ENCODE data around the gene CEACAM16. TPM values are rescaled to one million over a fixed set of nuclear protein-coding genes. Genes with fewer than 3 reads are reported as not detected.

CEACAM16 gene
- polyA plus RNA-seq, 1 donor (not counting 4 experiments of a cell fraction or from before 2014, with no cell fraction given), result not detected

DNA sequence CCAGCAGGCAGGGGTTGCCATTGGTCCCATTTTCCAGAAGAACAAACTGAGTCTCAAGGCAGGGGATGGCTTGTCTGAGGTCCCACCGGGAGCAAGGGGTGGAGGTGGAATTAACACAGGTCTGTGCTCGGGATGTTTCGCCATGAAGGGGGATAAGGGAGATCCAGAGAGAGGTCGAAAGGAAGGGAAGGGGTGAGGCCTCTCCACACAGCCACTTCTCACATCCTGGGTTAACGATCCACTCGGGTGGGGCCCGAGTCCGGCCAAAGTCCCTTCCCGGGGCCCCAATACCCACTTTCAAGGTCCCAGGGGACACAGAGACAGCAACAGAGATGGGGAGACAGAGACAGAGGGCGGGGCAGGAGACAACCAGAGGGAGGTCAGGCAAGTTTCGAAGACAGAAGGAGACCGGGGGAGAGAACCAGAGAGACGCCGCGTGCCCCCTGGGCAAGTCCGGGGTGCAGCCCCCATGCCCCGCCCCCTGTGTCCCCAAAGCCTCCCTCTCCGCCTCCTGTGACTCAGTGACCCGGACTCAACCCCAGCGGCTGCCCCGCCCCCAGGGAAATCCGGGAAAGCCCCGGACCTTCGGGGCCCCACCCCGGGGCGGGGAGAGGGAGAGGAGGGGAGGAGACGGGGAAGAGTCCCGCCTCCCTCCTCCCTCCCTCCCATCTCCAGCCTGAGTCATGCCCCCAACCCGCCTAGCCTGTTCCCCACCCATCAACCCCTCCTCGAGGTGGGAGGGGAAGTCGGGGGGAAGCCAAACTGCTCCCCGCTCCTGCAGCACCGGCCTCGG, 48.2 kb downstream of the CEACAM16 start:
- TF ChIP-seq EZH2 (IDR thresholded peaks at IDR 0.05; ENCODE audit: low read length), result no peak
- dilution Hi-C loops (cut with MboI; ENCODE audit: extremely low pct_ligation_motif_present, low sequenced_read_pairs), result no loop called here
- H3K9me3 ChIP-seq (ENCODE audit: control insufficient read depth, low read depth, low read length), result no peaks in the 10 kb centered on the region
- peak; percentile 96 for FAIRE-seq
- no peaks in the 10 kb centered on the region for H3K27me3 ChIP-seq (ENCODE audit: control insufficient read depth, extremely low read depth, insufficient read depth, low read length)
- H3K79me2 ChIP-seq (ENCODE audit: control insufficient read depth, insufficient read depth, low read length), result peaks cover 13% of the 10 kb centered on the region
- peak overlapping the region; percentile 96 for H3K9ac ChIP-seq (ENCODE audit: control insufficient read depth, extremely low read depth, insufficient read depth, low read length)
- peak overlapping the region; percentile 99 for H3K4me2 ChIP-seq (ENCODE audit: control insufficient read depth, extremely low read depth, insufficient read depth, low read depth, low read length)
- peak; percentile 91 for DNase-seq (ENCODE audit: low read depth, low spot score)
- H2AFZ ChIP-seq (ENCODE audit: control insufficient read depth, low read length), result no peak overlapping the region
- H3K4me3 ChIP-seq (ENCODE audit: control insufficient read depth in 2 of 3, extremely low read depth in 1 of 3, insufficient read depth in 2 of 3, low read depth in 1 of 3, low read length in 3 of 3), result peak overlapping the region; percentile 35 to 87 (median 81)
- peak overlapping the region; percentile 99 for H3K27ac ChIP-seq (ENCODE audit: control insufficient read depth, insufficient read depth, low read length)
- peaks cover 42% of the 10 kb centered on the region for H3K4me1 ChIP-seq (ENCODE audit: control insufficient read depth, extremely low read depth, insufficient read depth, low read length)
- peaks cover 6 to 7% of the 10 kb centered on the region in 2 experiments for H3K36me3 ChIP-seq (ENCODE audit: control insufficient read depth in 2 of 2, extremely low read depth in 1 of 2, insufficient read depth in 2 of 2, low read length in 2 of 2)
- H3K9me1 ChIP-seq (ENCODE audit: control insufficient read depth, extremely low read depth, insufficient read depth, low read length), result peaks cover 4% of the 10 kb centered on the region
- no peaks in the 10 kb centered on the region for H4K20me1 ChIP-seq (ENCODE audit: control insufficient read depth, extremely low read depth, insufficient read depth, low read length)

DNA sequence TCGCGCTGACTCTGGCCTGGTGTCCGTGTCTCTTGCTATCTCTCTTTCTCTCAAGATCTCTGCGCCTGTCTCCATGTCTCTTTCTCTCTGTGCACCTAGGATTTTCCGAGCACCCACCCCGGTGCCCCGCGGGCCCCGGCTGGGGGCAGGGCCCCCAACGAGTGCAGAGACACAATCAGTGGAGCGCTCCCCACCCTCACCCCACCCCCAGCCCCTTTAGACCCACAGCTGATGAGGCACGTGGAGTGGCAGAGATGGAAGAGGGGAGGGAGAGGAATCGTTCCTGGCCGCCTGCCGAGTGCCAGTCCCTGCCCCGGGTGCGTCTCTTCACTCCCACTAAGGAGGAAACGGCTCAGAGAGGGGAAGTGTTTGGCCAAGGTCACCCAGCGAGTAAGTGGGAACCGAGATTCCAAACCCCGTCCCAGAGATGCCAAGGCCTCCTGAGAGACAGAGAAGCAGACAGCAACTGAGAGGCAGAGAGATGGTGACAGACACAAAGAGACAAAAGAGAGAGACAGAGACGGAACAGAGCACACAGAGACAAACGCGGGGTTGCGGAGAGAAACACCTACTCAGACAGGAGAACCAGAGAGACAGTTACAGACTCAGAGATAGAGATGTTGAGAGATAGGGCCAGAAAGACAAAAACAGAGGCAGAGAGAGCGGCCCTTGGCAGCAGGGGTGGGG, 48.9 kb downstream of the CEACAM16 start:
- H2AFZ ChIP-seq (ENCODE audit: control insufficient read depth, low read length), result peak overlapping the region; percentile 88
- H3K27me3 ChIP-seq (ENCODE audit: control insufficient read depth, extremely low read depth, insufficient read depth, low read length), result no peaks in the 10 kb centered on the region
- H3K79me2 ChIP-seq (ENCODE audit: control insufficient read depth, insufficient read depth, low read length), result peaks cover 13% of the 10 kb centered on the region
- H3K9me3 ChIP-seq (ENCODE audit: control insufficient read depth, low read depth, low read length), result no peaks in the 10 kb centered on the region
- peak overlapping the region; percentile 99 for H3K4me2 ChIP-seq (ENCODE audit: control insufficient read depth, extremely low read depth, insufficient read depth, low read depth, low read length)
- peaks cover 42% of the 10 kb centered on the region for H3K4me1 ChIP-seq (ENCODE audit: control insufficient read depth, extremely low read depth, insufficient read depth, low read length)
- H3K9me1 ChIP-seq (ENCODE audit: control insufficient read depth, extremely low read depth, insufficient read depth, low read length), result peaks cover 4% of the 10 kb centered on the region
- peak overlapping the region; percentile 99 for H3K27ac ChIP-seq (ENCODE audit: control insufficient read depth, insufficient read depth, low read length)
- TF ChIP-seq, protein P1, sequence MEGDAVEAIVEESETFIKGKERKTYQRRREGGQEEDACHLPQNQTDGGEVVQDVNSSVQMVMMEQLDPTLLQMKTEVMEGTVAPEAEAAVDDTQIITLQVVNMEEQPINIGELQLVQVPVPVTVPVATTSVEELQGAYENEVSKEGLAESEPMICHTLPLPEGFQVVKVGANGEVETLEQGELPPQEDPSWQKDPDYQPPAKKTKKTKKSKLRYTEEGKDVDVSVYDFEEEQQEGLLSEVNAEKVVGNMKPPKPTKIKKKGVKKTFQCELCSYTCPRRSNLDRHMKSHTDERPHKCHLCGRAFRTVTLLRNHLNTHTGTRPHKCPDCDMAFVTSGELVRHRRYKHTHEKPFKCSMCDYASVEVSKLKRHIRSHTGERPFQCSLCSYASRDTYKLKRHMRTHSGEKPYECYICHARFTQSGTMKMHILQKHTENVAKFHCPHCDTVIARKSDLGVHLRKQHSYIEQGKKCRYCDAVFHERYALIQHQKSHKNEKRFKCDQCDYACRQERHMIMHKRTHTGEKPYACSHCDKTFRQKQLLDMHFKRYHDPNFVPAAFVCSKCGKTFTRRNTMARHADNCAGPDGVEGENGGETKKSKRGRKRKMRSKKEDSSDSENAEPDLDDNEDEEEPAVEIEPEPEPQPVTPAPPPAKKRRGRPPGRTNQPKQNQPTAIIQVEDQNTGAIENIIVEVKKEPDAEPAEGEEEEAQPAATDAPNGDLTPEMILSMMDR (optimal IDR thresholded peaks at IDR 0.05 in 1 of 3, IDR thresholded peaks at IDR 0.05 in 1 of 3, conservative IDR thresholded peaks at IDR 0.05 in 1 of 3; ENCODE audit: extremely low read depth in 1 of 3, insufficient read depth in 2 of 3, low read length in 3 of 3), result no peak
- TF ChIP-seq EZH2 (IDR thresholded peaks at IDR 0.05; ENCODE audit: low read length), result no peak
- H3K4me3 ChIP-seq (ENCODE audit: control insufficient read depth in 2 of 3, extremely low read depth in 1 of 3, insufficient read depth in 2 of 3, low read depth in 1 of 3, low read length in 3 of 3), result peak overlapping the region; percentile 35 to 87 (median 81)
- H3K36me3 ChIP-seq (ENCODE audit: control insufficient read depth in 2 of 2, extremely low read depth in 1 of 2, insufficient read depth in 2 of 2, low read length in 2 of 2), result peaks cover 9 to 12% of the 10 kb centered on the region in 2 experiments
- no peaks in the 10 kb centered on the region for H4K20me1 ChIP-seq (ENCODE audit: control insufficient read depth, extremely low read depth, insufficient read depth, low read length)
- DNase-seq (ENCODE audit: low read depth, low spot score) (no peak), FAIRE-seq (peak; percentile 64)
- dilution Hi-C loops (cut with MboI; ENCODE audit: extremely low pct_ligation_motif_present, low sequenced_read_pairs), result no loop called here
- peak overlapping the region; percentile 96 for H3K9ac ChIP-seq (ENCODE audit: control insufficient read depth, extremely low read depth, insufficient read depth, low read length)
